K562 (cell line): ENCODE measurements around the gene L3MBTL1. TPM values are rescaled to one million over a fixed set of nuclear protein-coding genes. Genes with fewer than 3 reads are reported as not detected.

Experiments used
- ATAC-seq: fragments of 200-7000 bp; cut with Tn5 transposase; 3 replicates; pipeline ENCODE4 v1.9.1; 2020; ENCODE audit warnings: moderate library complexity
- BruUV-seq: library from RNA; stranded (reverse); fragments of 400-500 nt; replicated peaks from 2 replicates; lab custom pipeline; 2021; lab: Mats Ljungman, UMichigan
- CTCF ChIA-PET: fragments of 300-600 bp; formaldehyde crosslinking; extraction: SDS; loops from one replicate; lab custom pipeline; 2021; ENCODE audit warnings: low intra/inter-chr PET ratio; lab: Yijun Ruan, JAX
- POLR2A ChIA-PET: fragments of 300-600, 350-650 bp; sonication (Branson Sonifier 250); formaldehyde crosslinking; extraction: SDS; loops from one replicate; lab custom pipeline; 2021; ENCODE audit warnings: antibody characterized with exemption, inconsistent platforms; lab: Yijun Ruan, JAX
- DNase-seq, 4 experiments: peaks; one replicate each; pipeline versions ENCODE4 v3.0.0 to v3.0.0-alpha.2; 2011 to 2018; ENCODE audit warnings: low spot score in 3 of 4, mixed read lengths in 3 of 4; ENCODE audit errors: extremely low read depth in 1 of 4
- FAIRE-seq: peaks from 2 replicates; lab custom pipeline; 2011; peaks lifted over from hg19 to GRCh38; lab: Jason Lieb, UNC
- H2AFZ ChIP-seq: 2 replicates; pipeline ENCODE4 v1.6.0; 2011; ENCODE audit warnings: low read depth, low read length, control low read depth, inconsistent platforms
- H3K27ac ChIP-seq: fragments of 200-600 bp; 3 replicates; pipeline ENCODE4 v1.8.0; 2011; ENCODE audit warnings: low read depth, mild to moderate bottlenecking, control low read depth, inconsistent platforms, low read length, moderate library complexity, mixed read lengths; ENCODE audit errors: extremely low read depth
- H3K27me3 ChIP-seq, 2 experiments: fragments of 300-600 bp in 1 of 2; 2 replicates in 1 of 2; 3 replicates in 1 of 2; pipeline versions ENCODE4 v1.6.0 to v1.8.0; 2011; ENCODE audit warnings: inconsistent platforms in 2 of 2, low read length in 2 of 2, mild to moderate bottlenecking in 1 of 2, mixed read lengths in 1 of 2, moderate library complexity in 1 of 2; ENCODE audit not compliant: control insufficient read depth in 2 of 2, insufficient read depth in 2 of 2
- H3K36me3 ChIP-seq: fragments of 300-600 bp; 3 replicates; pipeline ENCODE4 v1.8.0; 2011; ENCODE audit warnings: mild to moderate bottlenecking, low read length, inconsistent platforms; ENCODE audit not compliant: control insufficient read depth, insufficient read depth
- H3K4me1 ChIP-seq, 2 experiments: fragments of 200-600 bp in 1 of 2; replicated peaks in 1 of 2; 2 replicates in 1 of 2; 3 replicates in 1 of 2; pipeline versions ENCODE4 v1.5.1 to v1.8.0; 2011; ENCODE audit warnings: inconsistent platforms in 2 of 2, low read length in 2 of 2, mild to moderate bottlenecking in 1 of 2, mixed read lengths in 1 of 2, moderate library complexity in 1 of 2; ENCODE audit not compliant: control insufficient read depth in 2 of 2, insufficient read depth in 2 of 2
- H3K4me2 ChIP-seq: 2 replicates; pipeline ENCODE4 v1.6.1; 2011; ENCODE audit warnings: low read length, control low read depth, inconsistent platforms, mixed read lengths; ENCODE audit not compliant: insufficient read depth
- H3K4me3 ChIP-seq: fragments of 200-600 bp; sonication (generic), shearing (Covaris generic); 2 replicates; pipeline ENCODE4 v1.5.1; 2016; ENCODE audit warnings: control low read depth, inconsistent platforms
- H3K79me2 ChIP-seq: fragments of 200-600 bp; 3 replicates; pipeline ENCODE4 v1.8.0; 2011; ENCODE audit warnings: low read length, inconsistent platforms; ENCODE audit not compliant: control insufficient read depth, insufficient read depth
- H3K9ac ChIP-seq, 2 experiments: 2 replicates each; pipeline versions ENCODE4 v1.6.0 to v1.6.1; 2011; ENCODE audit warnings: low read depth in 2 of 2, low read length in 2 of 2, control low read depth in 1 of 2, inconsistent platforms in 1 of 2, mild to moderate bottlenecking in 1 of 2, mixed read lengths in 1 of 2; ENCODE audit not compliant: insufficient read depth in 1 of 2
- H3K9me1 ChIP-seq: one replicate; pipeline ENCODE4 v1.6.0; 2011; ENCODE audit warnings: inconsistent platforms, mild to moderate bottlenecking, low read length, moderate library complexity; ENCODE audit not compliant: control insufficient read depth, insufficient read depth
- H3K9me3 ChIP-seq: replicated peaks from 2 replicates; pipeline ENCODE4 v1.5.1; 2011; ENCODE audit warnings: low read depth, low read length, inconsistent platforms; ENCODE audit not compliant: control insufficient read depth, insufficient read depth
- H4K20me1 ChIP-seq: replicated peaks from 2 replicates; pipeline ENCODE4 v1.6.1; 2011; ENCODE audit warnings: low read length, inconsistent platforms, mixed read lengths; ENCODE audit not compliant: control insufficient read depth, insufficient read depth
- BCOR ChIP-seq: fragments of 450-650 bp; IDR thresholded peaks from 2 replicates; pipeline ENCODE4 v1.6.1; 2016
- CBFA2T3 ChIP-seq: fragments of 450-650 bp; IDR thresholded peaks from 2 replicates; pipeline ENCODE4 v1.6.1; 2017
- CBFB ChIP-seq: sonication (generic); formaldehyde crosslinking; IDR thresholded peaks from 2 replicates; pipeline ENCODE4 v1.4.0; 2020; ENCODE audit warnings: mild to moderate bottlenecking, missing genetic modification reagents
- CBX1 ChIP-seq: sonication (generic); IDR thresholded peaks from 2 replicates; pipeline ENCODE4 v1.6.1; 2016; ENCODE audit warnings: antibody characterized with exemption, low read depth, mild to moderate bottlenecking
- FOXP1 ChIP-seq: sonication (generic); formaldehyde crosslinking; IDR thresholded peaks from 2 replicates; pipeline ENCODE4 v1.8.0; 2022; ENCODE audit warnings: mild to moderate bottlenecking, missing genetic modification reagents
- MYC ChIP-seq, 2 experiments: fragments of 250-450 bp in 1 of 2; sonication (Bioruptor Pico) in 1 of 2; IDR thresholded peaks; 2 replicates each; pipeline versions ENCODE4 v1.5.1 to v1.6.1; 2012 to 2021; ENCODE audit warnings: low read depth in 2 of 2, borderline replicate concordance in 1 of 2, improper control_type of control experiment in 1 of 2, low read length in 1 of 2, mild to moderate bottlenecking in 1 of 2, moderate library complexity in 1 of 2
- PCBP1 ChIP-seq: fragments of 200-400 bp; formaldehyde crosslinking; IDR thresholded peaks from 2 replicates; pipeline ENCODE4 v1.6.1; 2018; ENCODE audit warnings: mild to moderate bottlenecking, low read depth, low read length; ENCODE audit not compliant: poor library complexity, severe bottlenecking
- POLR2A ChIP-seq: fragments of 450-650 bp; conservative IDR thresholded peaks from 2 replicates; pipeline ENCODE4 v1.6.1; 2016
- SIRT6 ChIP-seq: IDR thresholded peaks from one replicate; pipeline ENCODE4 v1.6.1; 2012; ENCODE audit warnings: low read depth, mild to moderate bottlenecking, control low read depth, inconsistent platforms, low read length, moderate library complexity
- SMAD4 ChIP-seq: fragments of 250-450 bp; sonication (Bioruptor Pico); conservative IDR thresholded peaks from 2 replicates; pipeline ENCODE4 v1.8.0; 2021; ENCODE audit warnings: inconsistent platforms, mild to moderate bottlenecking, moderate library complexity
- ZMIZ1 ChIP-seq, 2 experiments: fragments of 150-350 bp in 1 of 2; IDR thresholded peaks; 2 replicates each; pipeline ENCODE4 v1.6.1; 2012 to 2016; ENCODE audit warnings: low read depth in 2 of 2, low read length in 2 of 2, mild to moderate bottlenecking in 1 of 2, moderate library complexity in 1 of 2
- ZNF175 ChIP-seq: fragments of 200-800 bp; sonication (Bioruptor generic); IDR thresholded peaks from 2 replicates; pipeline ENCODE4 v1.6.1; 2016; ENCODE audit warnings: low read depth, mild to moderate bottlenecking, missing genetic modification characterization, missing compliant biosample characterization
- ZNF347 ChIP-seq: fragments of 450-650 bp; formaldehyde crosslinking; IDR thresholded peaks from 2 replicates; pipeline ENCODE4 v1.4.0; 2020; ENCODE audit warnings: low read depth, mild to moderate bottlenecking, moderate library complexity
- ZNF764 ChIP-seq: fragments of 250-450 bp; sonication (Bioruptor Pico); IDR thresholded peaks from 2 replicates; pipeline ENCODE4 v1.4.0; 2020; ENCODE audit warnings: low read depth, mild to moderate bottlenecking, moderate library complexity
- ZNF778 ChIP-seq: fragments of 450-650 bp; formaldehyde crosslinking; IDR thresholded peaks from 2 replicates; pipeline ENCODE4 v1.4.0; 2020; ENCODE audit warnings: mild to moderate bottlenecking, moderate library complexity
- ZNF79 ChIP-seq: fragments of 250-450 bp; sonication (Bioruptor Pico); IDR thresholded peaks from 2 replicates; pipeline ENCODE4 v1.4.0; 2020; ENCODE audit warnings: low read depth, mild to moderate bottlenecking, moderate library complexity
- WGBS: fragments of 100-300 bp; shearing (Covaris generic); methylation state at CpG from one replicate; pipeline ENCODE4 v1.1.6; 2016; ENCODE audit warnings: low coverage, mixed read lengths; ENCODE audit not compliant: insufficient coverage; ENCODE audit errors: missing lambda C conversion rate; 5-methylcytosine and 5-hydroxymethylcytosine counted together
- in situ Hi-C: fragments of 300-500 bp; cut with MboI; formaldehyde crosslinking; loops from 4 replicates; pipeline ENCODE4 v1.15.0; 2018; ENCODE audit warnings: inconsistent platforms, mixed read lengths
- intact Hi-C: fragments of 100-400 bp; cut with micrococcal nuclease; formaldehyde crosslinking; loops from 2 replicates; pipeline ENCODE4 v1.14.2; 2022
- polyA plus RNA-seq, 8 experiments: library from polyadenylated mRNA; depleted of rRNA in 4 of 8; stranded (reverse) in 5 of 8; unstranded in 3 of 8; fragments of >200 nt; fragmentation: Nextera tagmentation in 2 of 8; fragmentation: Illumina TruSeq in 1 of 8; extraction: Ambion mirVana in 2 of 8; extraction: Trizol in 1 of 8; gene quantifications; 2 replicates each; pipeline versions ENCODE4 v1.2.1 to v1.2.3, GENCODE V29; 2011 to 2014; ENCODE audit warnings: inconsistent platforms in 1 of 8, missing spikeins in 1 of 8
- total RNA-seq, 7 experiments: library from RNA; depleted of rRNA in 6 of 7; stranded (reverse); fragments of >200 nt in 6 of 7; fragmentation: Illumina TruSeq in 2 of 7; extraction: Trizol in 2 of 7; gene quantifications; 2 replicates each; pipeline versions ENCODE4 v1.2.1 to v1.2.3, GENCODE V29; 2011 to 2021; ENCODE audit warnings: low replicate concordance in 1 of 7
- TF ChIP-seq, protein P1 (sequence below): fragments of 450-650 bp; formaldehyde crosslinking; IDR thresholded peaks from 2 replicates; pipeline ENCODE4 v1.4.0; 2022; ENCODE audit warnings: missing genetic modification characterization

Gene L3MBTL1
- total and polyA plus RNA-seq, 9 of the 15 experiments (the other 6 are each of a cell fraction or from before 2014, with no cell fraction given): 0.77 to 10.0 (median 4.4) TPM

DNA sequence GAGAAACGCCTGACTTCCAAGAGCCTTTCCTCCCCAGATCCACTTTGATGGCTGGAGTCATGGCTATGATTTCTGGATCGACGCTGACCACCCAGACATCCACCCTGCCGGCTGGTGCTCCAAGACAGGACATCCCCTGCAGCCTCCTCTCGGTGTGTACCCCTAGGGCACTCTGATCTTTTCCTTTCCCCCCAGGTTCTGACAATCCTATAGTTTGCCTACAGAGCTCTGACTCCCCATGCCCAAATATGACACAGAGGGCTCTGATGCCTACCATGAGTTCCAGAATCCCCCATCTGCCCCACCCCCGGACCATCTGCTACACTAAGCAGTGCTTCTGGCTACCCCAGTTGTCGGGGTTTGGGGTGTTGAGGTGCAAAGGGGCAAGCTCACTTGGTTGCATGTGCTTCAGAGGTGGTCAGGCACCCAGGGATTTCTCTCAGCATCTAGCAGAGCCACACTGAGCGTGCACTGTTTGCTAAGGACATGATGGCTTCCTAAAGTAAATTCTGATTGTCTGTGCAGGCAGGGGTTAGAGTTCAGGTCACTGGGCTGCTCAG is 27.4 kb downstream of the L3MBTL1 start:
- Histone ChIP-seq H2AFZ (no peak overlapping the region), H3K4me1 (peaks cover 18 to 23% of the 10 kb centered on the region in 2 experiments; a peak in 4 of 5 replicates), H3K79me2 (no peaks in the 10 kb centered on the region), H3K4me2 (no peak overlapping the region), H3K9me3 (no peaks in the 10 kb centered on the region), H3K9me1 (peaks cover 6% of the 10 kb centered on the region), H3K36me3 (peaks cover 8% of the 10 kb centered on the region; the same call in 2 of the 3 replicates), H3K27me3 (no peaks in the 10 kb centered on the region), H3K27ac (no peak overlapping the region), H4K20me1 (no peaks in the 10 kb centered on the region), H3K9ac (no peak overlapping the region), H3K4me3 (no peak overlapping the region)
- intact Hi-C loops (loop anchor here (5.0 to 10.0 kb wide), 2 partner anchors 88 to 550 kb away; no protein-coding TSS in a partner anchor), in situ Hi-C loops (no loop called here)
- no peak for FAIRE-seq
- ATAC-seq: no peak
- 61% methylated on average over 8 of the region's 8 CpGs for WGBS
- ChIA-PET CTCF (no interaction called here), POLR2A (interaction anchor here (0.6 to 1.1 kb wide), 2 partner anchors 86 to 132 kb away, joined by 3 read pairs; no protein-coding TSS in a partner anchor)
- TF ChIP-seq CBFB (CRISPR knock-in tag): no peak
- TF ChIP-seq SIRT6: no peak
- TF ChIP-seq ZNF347 (CRISPR knock-in tag): no peak
- TF ChIP-seq POLR2A: no peak
- TF ChIP-seq ZNF79 (CRISPR knock-in tag): no peak
- no peak for TF ChIP-seq ZNF175 (CRISPR knock-in tag)
- TF ChIP-seq PCBP1: no peak
- TF ChIP-seq MYC (IDR thresholded peaks at IDR 0.05; ENCODE audit: low read depth, low read length): no peak
- no peak for TF ChIP-seq MYC (CRISPR knock-in tag; IDR thresholded peaks at IDR 0.05; ENCODE audit: borderline replicate concordance, low read depth)
- no peak for TF ChIP-seq FOXP1 (CRISPR knock-in tag)
- no peak for TF ChIP-seq CBFA2T3
- no peak for TF ChIP-seq ZMIZ1 (IDR thresholded peaks at IDR 0.05; ENCODE audit: low read depth in 2 of 2, low read length in 2 of 2)
- TF ChIP-seq ZNF778 (CRISPR knock-in tag): no peak
- no peak for TF ChIP-seq SMAD4 (CRISPR knock-in tag)
- TF ChIP-seq BCOR: no peak
- TF ChIP-seq, protein P1, sequence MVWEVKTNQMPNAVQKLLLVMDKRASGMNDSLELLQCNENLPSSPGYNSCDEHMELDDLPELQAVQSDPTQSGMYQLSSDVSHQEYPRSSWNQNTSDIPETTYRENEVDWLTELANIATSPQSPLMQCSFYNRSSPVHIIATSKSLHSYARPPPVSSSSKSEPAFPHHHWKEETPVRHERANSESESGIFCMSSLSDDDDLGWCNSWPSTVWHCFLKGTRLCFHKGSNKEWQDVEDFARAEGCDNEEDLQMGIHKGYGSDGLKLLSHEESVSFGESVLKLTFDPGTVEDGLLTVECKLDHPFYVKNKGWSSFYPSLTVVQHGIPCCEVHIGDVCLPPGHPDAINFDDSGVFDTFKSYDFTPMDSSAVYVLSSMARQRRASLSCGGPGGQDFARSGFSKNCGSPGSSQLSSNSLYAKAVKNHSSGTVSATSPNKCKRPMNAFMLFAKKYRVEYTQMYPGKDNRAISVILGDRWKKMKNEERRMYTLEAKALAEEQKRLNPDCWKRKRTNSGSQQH: no peak
- TF ChIP-seq ZNF764 (CRISPR knock-in tag): no peak
- TF ChIP-seq CBX1: no peak
- BruUV-seq: no TSS peak
- no peak for DNase-seq
